HG03103 (cell line): ENCODE results near the gene CAPSL.
"Not testable (repeated sequence)": the region's sequence is repeated elsewhere in the genome, so short reads cannot be mapped to it uniquely, and the experiment has no call there.

Experiments used
- ATAC-seq: cut with Tn5 transposase; IDR thresholded peaks from one replicate; pipeline ENCODE4 v1.9.1; 2021; ENCODE audit warnings: low read depth; ENCODE audit not compliant: unreplicated experiment

CAPSL gene

DNA sequence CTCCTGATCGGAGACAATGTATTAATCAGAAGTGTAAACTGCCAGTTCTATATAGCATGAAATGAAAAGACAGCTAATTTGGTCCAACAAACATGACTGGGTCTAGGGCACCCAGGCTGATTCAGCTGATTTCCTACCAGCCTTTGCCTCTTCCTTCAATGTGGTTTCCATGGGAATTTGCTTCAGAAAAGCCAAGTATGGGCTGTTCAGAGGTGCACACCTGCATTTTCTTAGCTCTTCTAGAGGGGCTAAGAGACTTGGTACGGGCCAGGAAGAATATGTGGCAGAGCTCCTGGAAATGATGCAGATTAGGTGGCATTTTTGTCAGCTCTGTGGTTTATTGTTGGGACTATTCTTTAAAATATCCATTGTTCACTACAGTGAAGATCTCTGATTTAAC lies 59.3 kb downstream of the CAPSL start:
- no peak for ATAC-seq

DNA sequence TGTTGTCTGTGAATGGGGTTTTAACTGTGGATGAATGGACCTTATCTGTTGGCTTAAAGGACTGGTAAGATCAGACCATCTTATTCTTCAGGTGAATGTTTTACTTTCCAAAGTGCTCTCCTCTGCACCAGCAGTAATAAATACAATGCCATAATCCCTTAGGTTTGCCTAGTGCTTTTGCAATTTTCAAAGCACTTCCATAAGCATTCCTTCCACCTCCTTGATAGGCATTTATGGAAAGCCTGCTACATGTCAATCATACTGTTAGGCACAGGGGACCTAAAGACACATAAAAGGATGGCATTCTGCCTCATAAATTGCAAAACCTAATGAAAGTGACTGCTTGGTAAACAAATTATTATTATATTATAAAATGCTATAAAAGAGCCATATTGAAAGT lies 60.3 kb downstream of the CAPSL start:
- no peak for ATAC-seq

DNA sequence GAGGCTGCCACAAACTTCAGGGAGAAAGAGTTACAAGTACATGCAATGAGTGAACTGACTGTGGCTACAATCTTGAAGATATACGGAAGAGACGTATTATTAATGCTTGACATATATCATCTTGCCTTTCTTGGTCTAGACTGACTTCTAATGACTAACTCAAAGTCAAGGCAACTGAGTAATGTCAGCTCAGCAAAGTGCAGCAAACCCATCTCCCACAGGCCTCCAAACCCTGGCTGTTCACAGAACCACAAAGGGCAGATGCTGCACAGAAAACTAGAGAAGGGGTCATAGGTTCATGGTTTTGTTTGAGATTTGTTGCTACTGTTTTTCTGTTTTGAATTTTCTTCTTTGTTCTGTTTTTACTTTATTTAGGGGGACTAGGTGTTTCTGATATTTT lies 60.8 kb downstream of the CAPSL start:
- ATAC-seq: no peak

DNA sequence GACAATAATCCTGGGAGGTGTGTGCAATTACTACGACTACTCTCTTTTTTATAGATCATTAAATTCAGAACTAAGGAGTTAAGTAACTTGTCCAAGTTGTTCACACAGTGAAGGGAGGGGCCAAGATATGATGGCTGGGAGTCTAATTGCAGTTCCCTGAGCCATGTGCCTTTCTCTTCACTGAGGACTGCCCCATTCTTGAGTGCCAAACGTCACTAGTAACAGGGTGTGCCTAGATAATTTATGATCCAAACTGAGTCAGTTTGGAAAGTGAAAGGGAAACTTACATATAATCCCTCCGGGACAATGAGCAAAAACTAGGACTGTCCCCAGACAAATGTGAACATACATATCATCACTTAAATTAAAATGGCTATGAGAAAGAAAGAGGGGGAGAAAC lies 61.5 kb downstream of the CAPSL start:
- no peak for ATAC-seq

DNA sequence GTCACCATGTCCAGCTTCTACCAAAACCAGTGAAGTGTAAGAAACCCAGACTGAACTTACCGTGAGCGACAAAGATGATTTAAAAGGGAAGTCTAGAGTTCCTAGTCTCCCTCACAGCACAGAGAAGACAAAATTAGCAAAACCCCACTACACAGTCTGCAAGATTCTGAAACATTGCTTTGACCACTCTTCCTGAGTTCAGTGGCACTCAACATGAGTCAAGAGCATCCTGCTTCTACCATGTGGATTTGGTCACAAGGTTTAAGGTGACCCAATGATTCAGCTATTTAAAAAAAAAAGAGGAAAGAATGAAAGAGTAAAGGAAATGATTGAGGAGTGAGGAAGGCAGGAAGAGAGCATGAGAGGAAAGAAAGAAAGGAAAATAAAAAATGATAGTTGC lies 62.0 kb downstream of the CAPSL start:
- no peak for ATAC-seq

DNA sequence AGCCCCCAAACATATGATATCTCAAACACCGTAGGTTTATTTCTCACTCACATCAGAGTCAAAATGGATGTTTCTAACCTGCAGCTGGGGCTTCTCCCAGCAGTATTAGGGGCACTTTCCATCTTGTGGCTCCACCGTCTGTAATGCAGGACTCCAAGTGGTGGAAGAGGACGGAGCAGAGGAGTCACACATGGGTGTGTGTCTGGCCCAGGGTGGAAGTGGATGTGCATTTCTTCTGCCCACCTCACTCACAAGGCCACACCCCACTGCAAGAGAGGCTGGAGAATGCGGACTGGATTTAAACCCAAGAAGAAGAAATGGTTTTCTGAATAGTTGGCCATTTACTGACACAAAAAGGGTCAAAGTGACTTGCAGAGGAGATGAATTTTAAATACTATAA lies 67.8 kb downstream of the CAPSL start:
- ATAC-seq: no peak

DNA sequence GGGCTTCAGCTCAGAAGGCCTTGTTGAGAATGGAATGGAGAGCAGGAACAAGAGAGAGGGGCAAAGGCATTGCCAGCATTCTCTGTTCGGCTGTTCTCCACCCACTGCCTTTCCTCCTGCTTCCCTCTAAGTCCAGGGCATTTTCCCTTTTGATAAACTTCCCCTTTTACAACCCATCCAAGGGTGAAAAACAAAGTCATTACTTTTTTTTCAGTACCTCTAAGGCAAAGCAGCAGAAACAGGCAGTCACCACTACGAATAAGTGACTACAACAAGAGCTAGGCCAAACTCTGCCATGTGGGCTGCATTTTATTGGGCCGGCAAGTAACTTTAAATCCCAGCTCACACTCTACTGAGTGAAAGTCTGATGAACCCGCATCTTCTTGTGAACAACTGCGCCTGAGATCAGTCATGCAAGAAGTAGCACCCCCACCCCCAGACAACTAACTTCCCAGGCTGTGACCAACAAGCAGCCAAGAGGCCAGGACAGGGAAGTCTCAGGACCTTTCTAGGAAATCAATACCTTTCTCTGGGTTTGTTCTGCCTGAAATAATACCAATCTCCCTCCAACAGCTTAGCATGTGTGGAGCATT lies 68.6 kb downstream of the CAPSL start:
- no peak for ATAC-seq

DNA sequence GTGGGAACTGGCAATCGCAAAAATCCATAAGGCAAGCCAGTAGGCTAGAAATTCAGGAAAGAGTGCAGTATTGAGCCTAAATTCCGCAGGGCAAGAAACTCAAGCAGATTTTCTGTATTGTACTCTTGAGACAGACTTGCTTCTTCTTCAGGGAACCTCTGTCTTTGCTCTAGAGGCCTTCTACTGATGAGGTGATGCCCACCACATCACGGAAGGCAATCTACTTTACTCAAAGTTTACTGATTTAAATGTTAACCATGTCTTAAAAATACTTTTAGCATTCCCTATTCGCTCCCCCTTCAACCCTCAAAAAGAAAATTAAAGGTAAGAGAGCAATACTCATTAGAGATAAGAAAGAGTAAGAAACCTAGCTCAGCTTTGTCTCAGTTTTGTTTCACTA lies 70.4 kb downstream of the CAPSL start:
- no peak for ATAC-seq

DNA sequence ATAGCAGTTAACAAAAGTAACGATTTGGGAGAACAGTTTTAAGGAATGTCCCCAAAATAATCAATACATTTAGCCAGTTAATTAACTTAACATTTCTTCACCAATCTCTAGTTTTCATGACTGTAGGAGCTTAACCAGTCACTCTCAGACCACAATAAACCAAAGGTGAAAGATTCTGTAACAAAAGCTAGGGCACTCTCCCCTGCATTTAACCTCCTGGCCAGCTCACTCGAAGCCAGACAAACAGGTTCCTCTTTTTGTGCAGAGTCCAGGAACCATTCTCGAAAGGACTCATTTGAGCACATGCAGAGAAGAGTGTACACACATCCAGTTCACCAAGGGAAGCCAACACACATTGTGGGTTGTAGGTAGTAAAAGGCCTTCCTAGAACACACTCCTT lies 75.3 kb downstream of the CAPSL start:
- peak; percentile 58 for ATAC-seq

DNA sequence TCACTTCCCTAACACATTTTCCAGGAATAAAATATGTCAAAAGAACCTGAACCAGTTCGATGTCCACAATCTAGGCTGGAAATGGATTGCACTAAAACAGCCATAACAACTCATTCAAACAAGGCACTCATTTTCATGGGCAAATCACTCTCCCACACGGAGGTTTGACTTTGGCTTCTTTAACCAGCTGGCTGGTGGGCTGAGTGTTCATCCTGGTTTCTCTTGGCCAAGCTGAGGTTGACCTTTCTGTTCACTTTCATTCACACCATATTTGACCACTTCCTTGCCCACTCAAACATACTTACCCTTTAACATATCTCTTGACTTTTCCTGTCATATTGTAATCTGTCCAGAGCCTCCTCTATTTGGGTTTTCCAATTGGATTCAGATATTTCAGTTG lies 76.3 kb downstream of the CAPSL start:
- no peak for ATAC-seq

DNA sequence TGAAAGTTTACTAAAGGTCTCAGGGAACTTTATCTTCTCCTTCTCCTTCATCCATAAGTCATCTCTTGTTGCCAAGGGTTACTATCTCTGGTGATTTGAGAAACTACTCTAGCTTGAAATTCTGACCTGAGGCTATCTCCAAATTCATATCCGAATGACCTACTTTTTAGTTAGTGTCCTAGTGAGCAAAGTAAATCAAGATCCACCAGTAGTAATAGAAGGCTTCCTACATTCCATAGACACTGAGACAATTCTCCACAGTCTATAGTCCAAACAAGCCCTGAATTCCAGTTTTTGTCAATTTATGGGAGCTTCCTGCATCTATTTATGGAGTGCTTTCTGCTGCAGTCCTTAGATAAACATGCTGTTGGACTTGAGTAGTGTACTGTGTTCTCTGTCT lies 76.7 kb downstream of the CAPSL start:
- no peak for ATAC-seq

DNA sequence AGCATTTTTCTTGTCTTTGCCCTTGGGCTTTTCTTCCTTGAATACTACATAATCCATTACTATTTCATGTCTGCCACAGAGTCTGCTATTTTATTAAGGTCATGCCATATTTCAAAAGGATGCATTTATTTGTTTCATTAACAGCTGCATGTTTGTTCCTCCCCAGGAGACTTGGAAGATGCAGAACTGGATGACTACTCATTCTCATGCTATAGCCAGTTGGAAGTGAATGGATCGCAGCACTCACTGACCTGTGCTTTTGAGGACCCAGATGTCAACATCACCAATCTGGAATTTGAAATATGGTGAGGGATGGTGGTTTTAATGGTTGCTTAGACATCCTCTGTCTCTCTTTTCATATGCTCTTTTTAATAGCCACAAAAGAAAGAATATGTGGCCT lies 77.7 kb downstream of the CAPSL start:
- ATAC-seq: no peak

DNA sequence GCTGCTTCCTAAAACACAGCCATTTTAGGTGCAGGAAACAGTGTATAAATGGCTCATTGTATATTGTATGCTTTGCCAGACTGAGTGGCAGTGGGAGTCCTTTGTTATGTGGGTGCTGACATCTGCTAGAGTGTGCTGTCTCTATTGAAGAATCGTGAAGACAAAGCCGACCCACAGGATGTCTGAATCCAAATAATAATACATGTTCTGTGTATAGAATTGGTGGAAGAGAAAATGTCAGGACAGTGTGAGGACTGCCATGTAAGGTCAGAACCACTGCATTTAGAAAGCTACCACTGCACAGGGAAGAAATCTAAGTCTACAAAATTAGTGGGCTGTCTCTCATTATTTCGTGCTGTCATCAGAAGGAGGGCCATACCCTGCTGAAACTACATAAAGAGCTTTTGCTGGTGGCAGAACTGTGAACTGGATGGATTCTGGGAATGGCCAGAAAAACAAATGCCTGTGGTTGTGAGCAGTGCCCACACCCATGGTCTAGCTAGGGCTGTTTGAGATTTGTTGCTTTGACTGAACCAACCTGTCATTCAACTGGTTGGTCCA lies 79.2 kb downstream of the CAPSL start:
- ATAC-seq: no peak

DNA sequence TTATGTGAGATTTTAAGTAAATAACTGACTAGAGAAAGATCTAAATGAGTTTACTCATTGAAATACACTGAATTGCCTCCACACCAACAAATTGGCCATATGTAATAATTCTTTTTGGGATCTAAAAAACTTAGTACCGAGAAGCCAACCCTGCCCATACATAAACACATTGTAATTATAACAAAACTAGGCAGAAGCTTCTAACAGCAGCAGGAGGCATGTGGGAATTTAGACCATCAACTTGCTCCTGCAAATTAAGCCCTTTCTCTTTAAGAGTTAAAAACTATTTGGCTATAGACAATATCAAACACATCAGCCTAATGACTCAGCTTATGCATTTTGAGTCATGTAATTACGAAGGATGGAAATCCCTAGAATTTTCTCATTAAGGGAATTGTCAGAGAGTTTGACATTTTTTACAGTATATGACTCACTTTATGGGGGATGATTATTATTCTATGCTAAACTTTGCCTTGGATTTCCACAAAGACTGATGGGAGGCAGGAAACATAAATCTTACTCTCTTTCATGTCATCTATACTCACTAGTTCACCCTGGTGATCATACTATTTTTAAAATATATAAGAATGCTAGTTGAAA lies 80.7 kb downstream of the CAPSL start:
- ATAC-seq: no peak

DNA sequence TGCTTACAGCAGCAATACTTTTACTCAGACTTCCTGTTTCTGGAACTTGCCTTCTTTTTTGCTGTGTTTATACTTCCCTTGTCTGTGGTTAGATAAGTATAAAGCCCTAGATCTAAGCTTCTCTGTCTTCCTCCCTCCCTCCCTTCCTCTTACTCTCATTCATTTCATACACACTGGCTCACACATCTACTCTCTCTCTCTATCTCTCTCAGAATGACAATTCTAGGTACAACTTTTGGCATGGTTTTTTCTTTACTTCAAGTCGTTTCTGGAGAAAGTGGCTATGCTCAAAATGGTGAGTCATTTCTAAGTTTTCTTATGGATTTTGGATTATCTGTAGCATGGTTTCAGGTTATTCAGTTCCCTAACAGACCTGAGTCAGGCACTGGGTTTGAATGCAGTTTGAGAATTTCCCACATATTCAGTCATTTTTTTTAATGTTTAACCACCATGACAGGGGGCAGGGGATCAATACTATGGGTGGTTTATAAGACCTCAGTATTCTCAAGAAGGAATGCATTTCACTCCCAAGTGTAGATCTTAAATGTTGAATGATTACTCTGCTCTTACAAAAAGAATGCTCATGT lies 81.6 kb downstream of the CAPSL start, which contains the start of gene IL7R:
Gene IL7R, plus strand, starts transcription at position 127 of the 587 bp plus-strand sequence. Its CDS starts 87 bp downstream, at position 214.
- ATAC-seq: peak; percentile 43

DNA sequence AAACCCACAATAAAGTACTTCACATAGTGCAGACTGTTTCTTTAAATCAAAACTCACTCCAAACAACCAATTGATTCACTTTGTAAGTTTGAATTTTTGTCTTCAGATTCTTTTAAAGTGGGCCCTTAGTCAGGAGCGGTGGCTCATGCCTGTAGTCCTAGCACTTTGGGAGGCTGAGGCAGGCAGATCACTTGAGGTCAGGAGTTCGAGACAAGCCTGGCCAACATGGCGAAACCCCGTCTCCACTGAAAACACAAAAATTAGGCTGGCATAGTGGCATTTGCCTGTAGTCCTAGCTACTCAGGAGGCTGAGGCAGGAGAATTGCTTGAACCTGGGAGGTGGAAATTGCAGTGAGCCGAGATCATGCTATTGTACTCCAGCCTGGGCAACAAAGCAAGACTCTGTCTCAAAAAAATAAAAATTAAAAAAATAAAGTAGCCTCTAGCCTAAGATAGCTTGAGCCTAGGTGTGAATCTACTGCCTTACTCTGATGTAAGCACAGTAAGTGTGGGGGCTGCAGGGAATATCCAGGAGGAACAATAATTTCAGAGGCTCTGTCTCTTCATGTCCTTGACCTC lies 82.1 kb downstream of the CAPSL start:
- ATAC-seq: not testable (repeated sequence)

DNA sequence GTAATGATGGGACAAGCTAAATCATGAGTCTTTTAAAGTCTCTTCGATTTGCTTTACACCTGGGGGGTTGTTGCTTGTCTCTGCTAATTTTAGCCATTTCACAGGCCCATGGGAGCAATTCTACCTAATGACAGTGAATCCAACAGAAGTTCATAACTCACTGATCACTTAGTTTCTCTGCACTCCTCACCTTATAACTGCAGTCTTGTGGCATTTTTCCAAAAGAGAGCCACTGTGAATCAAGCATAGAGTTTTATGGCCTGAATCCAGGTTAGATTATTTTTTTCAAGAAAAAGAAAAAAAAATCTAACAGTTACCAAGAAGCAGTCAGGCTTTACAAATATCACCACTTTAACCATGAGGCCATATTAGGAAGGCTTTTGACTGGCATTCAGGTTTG lies 83.2 kb downstream of the CAPSL start:
- ATAC-seq: no peak
